Kidney tubule cell (primary cell): Measurements from ENCODE around the gene GCK.
A peak's percentile ranks its signal among the peaks of the same experiment; 100 is the strongest.

Source experiments
- DNase-seq: peaks from one replicate; pipeline ENCODE4 v3.0.0-alpha.2; 2018; ENCODE audit warnings: low spot score

GCK gene

DNA sequence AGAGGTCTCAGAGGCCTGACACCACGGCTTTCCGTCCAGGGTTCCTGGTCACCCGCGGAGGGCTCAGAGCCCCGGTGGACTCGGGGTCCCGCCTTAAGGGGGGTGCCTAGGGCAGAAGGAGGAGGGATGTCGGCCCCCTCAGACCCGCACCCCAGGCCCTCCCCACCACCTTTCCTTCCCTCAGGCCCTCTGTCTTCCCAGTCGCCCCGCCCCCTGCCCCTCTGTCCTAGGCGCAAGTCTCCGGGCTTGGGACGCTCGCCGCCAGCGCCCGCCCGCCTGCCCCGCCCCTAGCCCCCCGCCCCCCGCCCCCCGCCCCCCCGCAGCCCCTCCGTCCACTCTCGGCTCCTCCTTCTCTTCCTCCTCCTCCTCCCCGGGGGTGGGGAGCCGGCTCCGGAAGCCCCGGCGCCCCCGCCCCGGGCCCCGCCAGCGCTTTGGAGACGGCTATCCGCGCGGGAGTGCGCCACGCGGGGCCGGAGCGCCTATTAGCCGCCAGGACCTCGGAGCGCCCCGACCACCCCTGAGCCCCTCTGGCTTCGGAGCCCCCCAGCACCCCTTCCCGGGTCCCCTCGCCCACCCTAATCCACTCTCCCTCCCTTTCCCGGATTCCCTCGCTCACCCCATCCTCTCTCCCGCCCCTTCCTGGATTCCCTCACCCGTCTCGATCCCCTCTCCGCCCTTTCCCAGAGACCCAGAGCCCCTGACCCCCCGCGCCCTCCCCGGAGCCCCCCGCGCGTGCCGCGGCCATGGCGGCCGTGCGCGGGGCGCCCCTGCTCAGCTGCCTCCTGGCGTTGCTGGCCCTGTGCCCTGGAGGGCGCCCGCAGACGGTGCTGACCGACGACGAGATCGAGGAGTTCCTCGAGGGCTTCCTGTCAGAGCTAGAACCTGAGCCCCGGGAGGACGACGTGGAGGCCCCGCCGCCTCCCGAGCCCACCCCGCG, 85.0 kb downstream of the GCK start, which contains the start of gene AEBP1:
TSS of gene AEBP1 (plus strand) at position 423 of the 937 bp plus-strand sequence. CDS start at position 744, 321 bp downstream.
- peak; percentile 12 for DNase-seq

DNA sequence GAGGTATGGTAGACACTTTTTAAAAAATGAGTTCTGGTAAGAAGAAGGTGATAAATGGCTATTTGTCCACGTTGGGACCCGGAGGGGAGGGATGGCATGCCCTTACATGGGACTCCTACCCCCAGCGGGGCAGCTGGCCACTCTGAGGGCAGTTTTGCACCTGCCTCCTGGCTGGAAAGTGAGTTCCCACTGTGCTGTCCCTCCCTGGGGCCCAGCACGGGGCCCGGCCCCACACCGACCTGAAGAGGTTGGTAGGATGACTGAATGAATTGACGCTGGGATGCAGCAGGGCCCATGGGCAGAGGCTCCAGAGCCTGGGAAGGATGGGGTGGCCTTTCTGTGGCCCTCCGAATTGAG, 85.7 kb downstream of the GCK start:
- DNase-seq = no peak

DNA sequence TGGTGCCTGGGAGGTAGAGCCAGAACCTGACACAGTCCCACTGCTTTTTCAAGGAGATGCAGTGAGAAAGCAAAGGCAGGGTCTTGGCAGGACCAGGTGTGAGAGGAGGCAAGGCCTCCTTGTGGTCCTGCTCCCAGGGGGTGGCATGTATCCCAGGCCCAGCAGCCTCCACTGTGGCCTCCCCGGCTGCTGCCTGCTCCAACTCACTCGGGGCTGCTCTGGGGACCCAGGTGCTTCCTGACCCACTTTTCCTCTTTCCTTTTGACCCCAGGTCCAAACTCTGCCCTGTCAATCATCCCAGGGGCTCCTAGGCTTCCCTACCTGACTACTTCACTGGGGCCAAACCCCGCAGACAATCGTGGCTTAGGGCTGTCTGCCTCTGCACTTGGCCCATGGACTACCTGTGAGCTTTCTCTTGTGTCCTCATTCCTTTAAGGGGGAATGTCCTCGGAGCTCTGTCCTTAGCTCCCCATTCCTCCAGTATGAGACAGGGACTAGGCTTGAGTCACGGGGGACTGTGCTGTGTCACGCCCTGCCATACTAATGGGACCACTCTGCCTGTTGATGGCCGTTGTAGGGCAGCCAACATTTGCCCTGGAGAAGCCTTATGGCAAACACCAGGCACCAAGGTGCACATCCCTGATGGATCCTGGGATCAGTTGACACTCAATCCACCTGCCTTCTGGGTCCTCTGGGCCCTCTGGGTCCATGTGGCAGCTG, 86.2 kb downstream of the GCK start:
- DNase-seq = no peak

DNA sequence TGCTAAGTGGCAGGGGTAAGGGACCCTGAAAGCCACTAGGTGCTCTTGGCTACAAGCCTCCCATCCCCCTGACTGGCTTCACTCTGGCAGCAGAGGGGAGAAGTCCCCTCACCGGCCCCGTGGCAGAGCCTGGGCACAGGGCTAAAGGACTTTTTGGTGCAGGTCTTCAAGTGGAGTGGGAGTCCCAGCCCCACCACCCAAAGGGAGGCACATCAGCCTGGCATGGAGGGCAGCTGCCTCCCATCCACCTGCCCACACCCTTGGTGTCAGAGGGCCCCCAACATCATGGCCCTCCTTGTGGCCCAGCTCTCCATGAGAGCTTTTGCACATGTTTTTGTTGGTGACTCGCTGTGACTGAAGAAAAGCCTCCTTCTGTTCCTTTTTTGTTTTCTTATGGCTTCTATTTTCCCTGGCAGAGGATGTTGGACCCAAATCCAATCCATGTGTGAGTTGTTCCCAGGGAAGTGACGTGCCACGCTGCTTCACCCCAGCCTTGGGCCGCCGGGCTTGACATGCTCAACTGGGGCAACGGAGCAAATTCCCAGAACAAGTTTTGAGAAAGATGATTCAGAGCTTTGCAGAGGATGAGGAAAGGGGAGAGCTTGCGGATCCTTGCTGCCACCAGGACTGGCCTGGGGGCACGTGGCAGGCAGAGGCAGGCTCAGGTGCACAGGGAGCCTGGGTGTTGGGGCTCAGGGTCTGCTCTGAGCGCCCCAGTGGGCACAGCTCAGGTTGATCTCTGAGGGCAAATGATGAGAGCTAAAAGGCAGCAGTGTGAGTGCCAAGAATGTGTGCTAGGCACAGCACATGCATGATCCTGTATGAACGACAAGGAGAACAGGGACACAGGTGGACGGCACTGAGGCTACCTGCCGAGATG, 87.0 kb downstream of the GCK start:
- DNase-seq = peak; percentile 44

- DNase-seq = no peak
These were observed 87.8 kb downstream of the GCK start for GRCh38 chr7:44101303-44101965.

GRCh38 chr7:44100458-44101302, 88.6 kb downstream of the GCK start:
- DNase-seq = peak; percentile 81

DNA sequence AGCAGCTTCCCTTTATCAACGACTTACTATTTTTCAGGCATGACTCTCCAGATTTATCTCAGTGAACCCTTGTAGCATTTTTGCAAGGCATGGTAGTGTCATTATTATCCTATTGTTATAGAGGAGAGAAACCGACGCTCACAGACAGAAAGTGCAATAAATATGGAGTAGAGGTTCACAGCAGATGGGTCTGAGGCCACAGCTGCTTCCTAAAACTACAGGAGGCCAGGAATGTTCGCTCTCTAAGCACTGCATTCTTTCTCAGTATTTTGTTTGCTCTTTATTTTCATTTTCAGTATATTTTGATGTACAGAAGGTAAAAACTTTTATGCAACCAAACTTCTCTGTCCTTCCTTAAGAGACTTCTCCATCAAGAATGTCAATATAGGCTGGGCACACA, 89.6 kb downstream of the GCK start:
- no peak for DNase-seq

GRCh38 chr7:44098092-44099068, 90.9 kb downstream of the GCK start:
- DNase-seq = no peak

GRCh38 chr7:44097064-44097932, 91.9 kb downstream of the GCK start:
- no peak for DNase-seq

- no peak for DNase-seq
These were observed 92.8 kb downstream of the GCK start for GRCh38 chr7:44096326-44096881.

GRCh38 chr7:44095781-44096180, 93.5 kb downstream of the GCK start:
- no peak for DNase-seq

DNA sequence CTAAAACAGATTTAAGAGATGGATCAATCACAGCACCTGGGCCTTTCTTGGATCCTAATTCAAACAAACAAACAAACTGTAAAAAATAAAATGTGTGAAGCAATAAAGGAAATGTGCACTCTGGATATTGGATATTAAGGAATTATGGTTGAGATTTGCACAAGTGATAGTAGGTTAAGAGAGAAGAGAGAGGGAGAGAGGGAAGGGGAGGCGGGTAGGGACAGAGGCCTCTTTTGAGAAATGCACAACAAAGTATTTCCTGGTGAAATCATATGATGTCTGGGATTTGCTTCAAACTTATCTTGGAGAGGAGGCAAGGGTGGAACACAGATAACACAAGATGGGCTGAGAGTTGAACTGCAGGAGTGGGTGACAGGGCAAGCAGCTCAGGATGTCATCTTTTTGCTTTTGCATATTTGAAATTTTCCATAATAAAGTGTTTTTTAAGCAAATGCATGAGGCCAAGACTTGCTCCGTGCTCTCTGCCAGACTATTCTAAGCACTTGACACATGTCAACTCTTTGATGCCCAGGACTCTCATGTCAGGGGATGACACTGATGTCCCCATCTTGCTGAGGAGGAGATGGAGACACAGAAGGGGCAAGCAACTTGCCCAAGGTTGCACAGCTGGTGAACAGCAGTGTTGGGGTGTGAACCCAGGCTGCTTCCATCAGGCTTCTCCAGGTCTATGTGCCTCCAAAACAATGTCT, 94.2 kb downstream of the GCK start:
- DNase-seq = no peak

- no peak for DNase-seq
These were observed 94.9 kb downstream of the GCK start for GRCh38 chr7:44094365-44094764.
